Measurements from ENCODE around the gene CSK. TPM values are rescaled to one million over a fixed set of nuclear protein-coding genes. Genes with fewer than 3 reads are reported as not detected.

The CSK gene
- total RNA-seq, 2 experiments from 2014 or later: 114 to 118 TPM

- no peaks in the 10 kb centered on the region for H3K27me3 ChIP-seq (ENCODE audit: control insufficient read depth in 1 of 2, insufficient read depth in 2 of 2, low read length in 2 of 2)
- ATAC-seq (ENCODE audit: poor library complexity): peak; percentile 47
- CTCF ChIA-PET: interaction anchor here (0.5 to 14.8 kb wide), 13 partner anchors 11 to 196 kb away, joined by 3 to 353 read pairs (median 4); partner anchors contain the start of genes CPLX3, CSK, FAM219B and SCAMP2
- H3K36me3 ChIP-seq (ENCODE audit: insufficient read depth, low read length): peaks cover 57% of the 10 kb centered on the region
- H3K9me3 ChIP-seq (ENCODE audit: control insufficient read depth in 1 of 2, insufficient read depth in 1 of 2, low read length in 2 of 2): no peaks in the 10 kb centered on the region
- DNase-seq: peak; percentile 65 to 88 (median 78)
- peaks cover 96% of the 10 kb centered on the region for H3K4me1 ChIP-seq (ENCODE audit: insufficient read depth, low read length)
- H3K27ac ChIP-seq (ENCODE audit: low read depth in 1 of 2, low read length in 2 of 2): peak overlapping the region; percentile 58 to 90
- no peaks in the 10 kb centered on the region for H3K9me3 Mint-ChIP-seq
- H3K27me3 Mint-ChIP-seq: no peaks in the 10 kb centered on the region
- intact Hi-C loops (cut with DNase I, micrococcal nuclease): loop anchor here (1.0 kb wide), 2 partner anchors 12 to 22 kb away; no protein-coding TSS in a partner anchor
- peak overlapping the region; percentile 74 for H3K4me3 Mint-ChIP-seq
- H3K4me3 ChIP-seq (ENCODE audit: low read length): peak overlapping the region; percentile 6
- peaks cover 90% of the 10 kb centered on the region for H3K4me1 Mint-ChIP-seq (ENCODE audit: low read depth)
- TF ChIP-seq CTCF (IDR thresholded peaks at IDR 0.05): peak; percentile 68
- H3K36me3 Mint-ChIP-seq (ENCODE audit: low read depth): peaks cover 53% of the 10 kb centered on the region
- POLR2A ChIA-PET: interaction anchor here (1.3 to 33.5 kb wide), 5 partner anchors 14 to 177 kb away, joined by 3 to 925 read pairs (median 4); partner anchors contain the start of genes CSK, FAM219B and ULK3
- peak overlapping the region; percentile 94 for H3K27ac Mint-ChIP-seq
Measured at GRCh38 chr15:74793135-74794028, 11.5 kb downstream of the CSK start.

DNA sequence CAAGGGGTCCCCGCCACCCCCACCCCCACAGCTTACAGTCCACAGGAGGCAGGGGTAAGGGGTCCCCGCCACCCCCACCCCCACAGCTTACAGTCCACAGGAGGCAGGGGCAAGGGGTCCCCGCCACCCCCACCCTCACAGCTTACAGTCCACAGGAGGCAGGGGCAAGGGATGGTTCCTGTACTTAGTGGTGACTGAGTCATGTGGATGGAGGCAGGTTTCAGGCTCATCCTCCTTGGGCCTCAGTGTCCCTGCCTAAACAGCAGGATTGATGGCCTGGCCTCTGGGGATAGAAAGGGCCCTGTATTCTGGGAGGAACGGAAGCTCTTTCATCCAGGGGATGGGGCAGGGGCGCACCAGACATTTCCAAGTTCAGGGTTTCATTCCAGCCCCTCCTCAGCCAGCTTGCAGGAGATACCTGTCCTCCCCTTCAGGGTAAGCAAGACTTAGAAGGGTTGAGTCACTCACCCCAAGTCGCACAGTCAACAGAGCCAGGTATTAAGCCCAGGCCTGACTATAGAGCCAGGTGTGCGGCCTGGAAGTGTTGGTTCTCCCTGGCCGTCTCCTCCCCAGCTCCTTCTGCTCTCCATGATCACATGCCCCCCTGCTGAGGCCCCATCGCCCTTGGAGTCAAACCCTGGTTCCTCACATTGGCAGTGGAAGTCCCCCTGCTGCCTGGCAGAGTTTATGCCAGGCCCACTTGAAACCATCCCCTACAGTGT, 12.5 kb downstream of the CSK start:
- intact Hi-C loops (cut with DNase I, micrococcal nuclease): no loop called here
- Mint-ChIP-seq H3K4me1 (ENCODE audit: low read depth) (peaks cover 91% of the 10 kb centered on the region), H3K9me3 (no peaks in the 10 kb centered on the region), H3K27ac (peak overlapping the region; percentile 93), H3K4me3 (peak overlapping the region; percentile 69), H3K27me3 (no peaks in the 10 kb centered on the region), H3K36me3 (ENCODE audit: low read depth) (peaks cover 54% of the 10 kb centered on the region)
- H3K27me3 ChIP-seq (ENCODE audit: control insufficient read depth in 1 of 2, insufficient read depth in 2 of 2, low read length in 2 of 2): no peaks in the 10 kb centered on the region
- ChIA-PET CTCF (interaction anchor here (1.0 to 14.8 kb wide), 9 partner anchors 10 to 159 kb away, joined by 3 to 353 read pairs (median 5); partner anchors contain the start of genes CPLX3, CSK, FAM219B and SCAMP2), POLR2A (interaction anchor here (1.4 to 33.5 kb wide), 5 partner anchors 15 to 144 kb away, joined by 3 to 925 read pairs (median 4); partner anchors contain the start of genes COX5A, CSK, FAM219B and ULK3)
- DNase-seq (peak in 1 of 14 experiments; percentile 40), ATAC-seq (ENCODE audit: poor library complexity) (no peak)
- no peaks in the 10 kb centered on the region for H3K9me3 ChIP-seq (ENCODE audit: control insufficient read depth in 1 of 2, insufficient read depth in 1 of 2, low read length in 2 of 2)
- no peak overlapping the region for H3K4me3 ChIP-seq (ENCODE audit: low read length)
- H3K4me1 ChIP-seq (ENCODE audit: insufficient read depth, low read length): peaks cover 96% of the 10 kb centered on the region
- H3K36me3 ChIP-seq (ENCODE audit: insufficient read depth, low read length): peaks cover 63% of the 10 kb centered on the region
- no peak for TF ChIP-seq CTCF (IDR thresholded peaks at IDR 0.05)
- H3K27ac ChIP-seq (ENCODE audit: low read depth in 1 of 2, low read length in 2 of 2): peak overlapping the region; percentile 59 to 90

- intact Hi-C loops (cut with DNase I, micrococcal nuclease): loop anchor here (1.0 to 5.0 kb wide), 2 partner anchors 8 to 157 kb away; no protein-coding TSS in a partner anchor
Measured at GRCh38 chr15:74794970-74795349, 13.1 kb downstream of the CSK start.

More at GRCh38 chr15:74794970-74795349, 13.1 kb downstream of the CSK start:
- H3K36me3 ChIP-seq (ENCODE audit: insufficient read depth, low read length): peaks cover 63% of the 10 kb centered on the region
- no peak for TF ChIP-seq CTCF (IDR thresholded peaks at IDR 0.05)
- ATAC-seq (ENCODE audit: poor library complexity) (peak; percentile 38), DNase-seq (peak in 2 of 14 experiments; percentile 50 to 51)
- Mint-ChIP-seq H3K4me1 (ENCODE audit: low read depth) (peaks cover 91% of the 10 kb centered on the region), H3K27me3 (no peaks in the 10 kb centered on the region), H3K36me3 (ENCODE audit: low read depth) (peaks cover 56% of the 10 kb centered on the region), H3K27ac (peak overlapping the region; percentile 93), H3K9me3 (no peaks in the 10 kb centered on the region), H3K4me3 (peak overlapping the region; percentile 69)
- peak overlapping the region; percentile 59 to 90 for H3K27ac ChIP-seq (ENCODE audit: low read depth in 1 of 2, low read length in 2 of 2)
- POLR2A ChIA-PET: interaction anchor here (1.4 to 33.5 kb wide), 3 partner anchors 16 to 143 kb away, joined by 3 to 925 read pairs (median 6); partner anchors contain the start of genes COX5A, CSK and FAM219B
- H3K4me1 ChIP-seq (ENCODE audit: insufficient read depth, low read length): peaks cover 96% of the 10 kb centered on the region
- no peaks in the 10 kb centered on the region for H3K27me3 ChIP-seq (ENCODE audit: control insufficient read depth in 1 of 2, insufficient read depth in 2 of 2, low read length in 2 of 2)
- H3K9me3 ChIP-seq (ENCODE audit: control insufficient read depth in 1 of 2, insufficient read depth in 1 of 2, low read length in 2 of 2): no peaks in the 10 kb centered on the region
- H3K4me3 ChIP-seq (ENCODE audit: low read length): no peak overlapping the region
- CTCF ChIA-PET: interaction anchor here (3.2 to 14.8 kb wide), 3 partner anchors 7 to 24 kb away, joined by 19 to 353 read pairs (median 231); partner anchors contain the start of gene CSK

Measured in CD4-positive, alpha-beta T cell (primary cell).